Right renal pelvis (tissue), 4 donors: ENCODE measurements around the gene TNF. TPM values are rescaled to one million over a fixed set of nuclear protein-coding genes. Genes with fewer than 3 reads are reported as not detected.
"Not testable (repeated sequence)": the region's sequence is repeated elsewhere in the genome, so short reads cannot be mapped to it uniquely, and the experiment has no call there.

Experiments
- DNase-seq, 4 donors: peaks; one replicate each; pipeline ENCODE4 v3.0.0-alpha.2; 2013; ENCODE audit warnings: low read depth in 4 of 4, low spot score in 3 of 4, missing footprints in 1 of 4
- polyA plus RNA-seq, 4 donors: library from polyadenylated mRNA; unstranded; fragments of 120-200 nt; gene quantifications; one replicate each; pipeline ENCODE4 v1.2.1, GENCODE V29; 2013; ENCODE audit not compliant: insufficient read length in 4 of 4

Gene TNF
- polyA plus RNA-seq, 4 donors = 0.08 to 0.28 (median 0.16) TPM

- no peak for DNase-seq
Observed at GRCh38 chr6:31585491-31585890, 10.1 kb downstream of the TNF start.

- no peak for DNase-seq
Observed at GRCh38 chr6:31586008-31586407, 10.6 kb downstream of the TNF start, which contains the start of gene LST1. Gene LST1, plus strand, starts transcription at chr6:31586277. Its CDS starts 1,023 bp downstream, at chr6:31587300.

GRCh38 chr6:31586599-31587281, 11.4 kb downstream of the TNF start:
- DNase-seq = no peak

- DNase-seq = no peak
Observed at GRCh38 chr6:31587791-31588777, 12.7 kb downstream of the TNF start.

- no peak for DNase-seq
Observed at GRCh38 chr6:31588871-31589650, 13.7 kb downstream of the TNF start.

GRCh38 chr6:31590691-31591090, 15.3 kb downstream of the TNF start:
- not testable (repeated sequence) for DNase-seq

GRCh38 chr6:31592396-31592771, 17.0 kb downstream of the TNF start:
- DNase-seq = no peak

GRCh38 chr6:31597006-31597405, 21.6 kb downstream of the TNF start:
- DNase-seq = no peak

- no peak for DNase-seq
Observed at GRCh38 chr6:31607317-31607716, 32.0 kb downstream of the TNF start.

GRCh38 chr6:31609519-31610406, 34.4 kb downstream of the TNF start:
- no peak for DNase-seq

- DNase-seq = no peak
Observed at GRCh38 chr6:31610968-31611367, 35.6 kb downstream of the TNF start.

GRCh38 chr6:31614075-31614619, 38.8 kb downstream of the TNF start:
- no peak for DNase-seq

- no peak for DNase-seq
Observed at GRCh38 chr6:31614684-31615578, 39.6 kb downstream of the TNF start, which contains the start of gene AIF1. Gene AIF1, plus strand, starts transcription at chr6:31615234. Its CDS starts 96 bp downstream, at chr6:31615330.

GRCh38 chr6:31615748-31616147, 40.4 kb downstream of the TNF start:
- no peak for DNase-seq

- no peak for DNase-seq
Observed at GRCh38 chr6:31617010-31617409, 41.6 kb downstream of the TNF start.

- peak; percentile 93 to 98 (median 96) for DNase-seq
Observed at GRCh38 chr6:31619805-31620585, 44.6 kb downstream of the TNF start.

- DNase-seq = peak in 3 of 4 donors; percentile 44 to 97 (median 65)
Observed at GRCh38 chr6:31620586-31621319, 45.4 kb downstream of the TNF start, which contains the start of gene PRRC2A. Gene PRRC2A, plus strand, starts transcription at chr6:31620715. Its CDS starts 2,075 bp downstream, at chr6:31622790.
